ENCODE data around the gene FHL3.

FHL3 gene

GRCh38 chr1:38005195-38006007 is at the start of gene FHL3:
Gene FHL3, minus strand, starts transcription at chr1:38005514. Its CDS starts 6,102 bp downstream, at chr1:37999412.
- DNase-seq, result peak in 4 of 14 donors; percentile 16 to 49 (median 26)

GRCh38 chr1:38053416-38054091 is 48.2 kb upstream of the FHL3 start:
- no peak for DNase-seq

GRCh38 chr1:38052750-38053415 is 47.6 kb upstream of the FHL3 start:
- DNase-seq, result no peak

GRCh38 chr1:38051079-38051543 is 45.8 kb upstream of the FHL3 start:
- DNase-seq, result no peak

- DNase-seq, result no peak
Measured at GRCh38 chr1:38050397-38051078, 45.2 kb upstream of the FHL3 start.

- DNase-seq, result no peak
Measured at GRCh38 chr1:38047603-38048141, 42.4 kb upstream of the FHL3 start.

GRCh38 chr1:38046884-38047602 is 41.7 kb upstream of the FHL3 start:
- peak in 13 of 14 donors; percentile 40 to 90 (median 71) for DNase-seq

GRCh38 chr1:38046333-38046883 is 41.1 kb upstream of the FHL3 start, which contains the start of gene POU3F1:
Gene POU3F1, minus strand, starts transcription at chr1:38046793. Its CDS starts 50 bp downstream, at chr1:38046743.
- DNase-seq, result peak in 1 of 14 donors; percentile 44

GRCh38 chr1:38045401-38046332 is 40.4 kb upstream of the FHL3 start:
- DNase-seq, result no peak

GRCh38 chr1:38044221-38045215 is 39.2 kb upstream of the FHL3 start:
- DNase-seq, result no peak

GRCh38 chr1:38043036-38043747 is 37.9 kb upstream of the FHL3 start:
- no peak for DNase-seq

GRCh38 chr1:38041936-38042834 is 36.9 kb upstream of the FHL3 start:
- DNase-seq, result no peak

- DNase-seq, result no peak
Measured at GRCh38 chr1:38039331-38040088, 34.2 kb upstream of the FHL3 start.

GRCh38 chr1:38038861-38039260 is 33.5 kb upstream of the FHL3 start:
- DNase-seq, result no peak

GRCh38 chr1:38037221-38037939 is 32.1 kb upstream of the FHL3 start:
- DNase-seq, result no peak

Measured in C1 segment of cervical spinal cord (tissue), 14 donors.